ENCODE data around the gene ACVR1.

DNA sequence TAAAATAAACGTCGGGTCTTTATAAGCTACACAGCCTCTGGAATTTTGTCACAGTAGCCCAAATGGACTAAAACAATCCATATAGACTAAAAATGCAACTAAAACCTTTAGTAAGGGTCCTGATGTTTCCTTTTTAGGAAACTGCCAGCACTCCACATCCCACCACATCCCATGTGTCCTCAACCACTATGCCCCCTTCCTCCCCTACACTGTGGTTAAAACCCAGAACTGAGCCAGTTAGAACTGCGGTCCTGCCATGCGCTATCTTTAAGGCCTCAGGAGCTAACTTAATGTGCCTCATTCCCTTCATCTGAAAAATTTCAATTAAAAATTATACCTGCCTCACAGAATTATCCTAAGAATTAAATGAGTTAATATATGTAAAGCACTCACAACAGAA, 41.1 kb downstream of the ACVR1 start:
- no peak for TF ChIP-seq CTCF (IDR thresholded peaks at IDR 0.05)
- no peak for TF ChIP-seq ZFX (IDR thresholded peaks at IDR 0.05; ENCODE audit: borderline replicate concordance)

All from 22Rv1 (cell line).